Measurements from ENCODE around the gene NAA38. TPM values are rescaled to one million over a fixed set of nuclear protein-coding genes. Genes with fewer than 3 reads are reported as not detected.

The NAA38 gene
- total RNA-seq, 1 experiment from 2014 or later = 50.2 TPM

DNA sequence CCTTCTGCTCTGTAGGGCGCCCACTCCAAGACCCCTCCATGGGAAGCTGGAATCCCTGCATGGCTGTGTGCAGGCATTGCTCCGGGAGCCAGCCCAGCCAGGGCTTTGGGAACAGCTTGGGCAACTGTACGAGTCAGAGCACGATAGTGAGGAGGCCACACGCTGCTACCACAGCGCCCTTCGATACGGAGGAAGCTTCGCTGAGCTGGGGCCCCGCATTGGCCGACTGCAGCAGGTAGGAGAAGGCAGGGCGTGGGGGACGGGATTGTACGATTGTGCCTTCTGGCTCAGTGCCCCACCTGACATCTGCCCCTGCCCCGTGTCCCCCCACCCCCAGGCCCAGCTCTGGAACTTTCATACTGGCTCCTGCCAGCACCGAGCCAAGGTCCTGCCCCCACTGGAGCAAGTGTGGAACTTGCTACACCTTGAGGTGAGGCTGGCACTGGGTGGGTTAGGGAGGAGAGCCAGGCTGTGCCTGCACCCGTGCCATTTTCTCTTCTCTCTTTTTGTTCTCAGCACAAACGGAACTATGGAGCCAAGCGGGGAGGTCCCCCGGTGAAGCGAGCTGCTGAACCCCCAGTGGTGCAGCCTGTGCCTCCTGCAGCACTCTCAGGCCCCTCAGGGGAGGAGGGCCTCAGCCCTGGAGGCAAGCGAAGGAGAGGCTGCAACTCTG is 11.2 kb downstream of the NAA38 start:
- peak overlapping the region in 1 of 2 experiments; percentile 35; a peak in 1 of 5 replicates for H3K4me3 Mint-ChIP-seq
- H3K4me2 ChIP-seq (ENCODE audit: insufficient read depth, insufficient read length, low read length) = no peak overlapping the region

More for the DNA sequence above, 11.2 kb downstream of the NAA38 start:
- Histone ChIP-seq H3T11ph (ENCODE audit: low read length) (no peak overlapping the region), H2BK12ac (ENCODE audit: insufficient read length, low read depth, low read length) (no peak overlapping the region), H3K9ac (ENCODE audit: extremely low read depth, insufficient read length, low read length) (no peak overlapping the region), H2BK120ac (ENCODE audit: low read depth, low read length, poor library complexity, severe bottlenecking) (no peak overlapping the region), H2AK5ac (ENCODE audit: insufficient read length, low read length) (no peak overlapping the region), H3K9me3 (ENCODE audit: control insufficient read depth, low read depth, low read length) (no peaks in the 10 kb centered on the region), H3K79me2 (ENCODE audit: insufficient read depth, low read length) (no peaks in the 10 kb centered on the region), H2BK5ac (ENCODE audit: insufficient read length, low read length) (no peak overlapping the region), H3K56ac (ENCODE audit: insufficient read length, low read depth, low read length) (no peak overlapping the region), H4K5ac (ENCODE audit: insufficient read length, low read depth, low read length) (no peak overlapping the region), H2BK15ac (ENCODE audit: low read depth, low read length) (no peak overlapping the region), H3K27me3 (ENCODE audit: insufficient read depth, low read length) (peaks cover 3% of the 10 kb centered on the region; the same call in 1 of the 2 replicates), H3K18ac (ENCODE audit: insufficient read length, low read depth, low read length) (no peak overlapping the region), H2AFZ (ENCODE audit: low read length) (no peak overlapping the region), H3K23ac (ENCODE audit: insufficient read length, low read depth, low read length) (no peak overlapping the region), H3K4ac (ENCODE audit: low read depth, low read length) (no peak overlapping the region), H3K4me1 (ENCODE audit: insufficient read depth, low read length) (no peaks in the 10 kb centered on the region), H3K14ac (ENCODE audit: insufficient read depth, low read length) (no peak overlapping the region), H3K27ac (ENCODE audit: insufficient read length, low read depth, low read length) (no peak overlapping the region), H3K23me2 (ENCODE audit: insufficient read length, low read depth, low read length, poor library complexity, severe bottlenecking) (peaks cover 29% of the 10 kb centered on the region), H4K8ac (replicated peaks; ENCODE audit: insufficient read length, low read depth, low read length) (no peak overlapping the region), H4K20me1 (ENCODE audit: control insufficient read depth, insufficient read depth, insufficient read length) (no peaks in the 10 kb centered on the region), H4K91ac (ENCODE audit: insufficient read length, low read depth, low read length) (no peak overlapping the region), H3K79me1 (ENCODE audit: insufficient read depth, low read depth, low read length, poor library complexity, severe bottlenecking) (no peaks in the 10 kb centered on the region), H2BK20ac (ENCODE audit: low read depth, low read length, poor library complexity, severe bottlenecking) (no peak overlapping the region)
- no peak overlapping the region for H3K27ac Mint-ChIP-seq
- no peaks in the 10 kb centered on the region; a peak in 1 of 5 replicates for H3K9me3 Mint-ChIP-seq
- DNase-seq = no peak
- H3K27me3 Mint-ChIP-seq (ENCODE audit: low read depth) = peaks cover 8% of the 10 kb centered on the region
- peaks cover 2 to 31% (median 31%) of the 10 kb centered on the region in 3 experiments; a peak in 6 of 7 replicates for H3K36me3 Mint-ChIP-seq (ENCODE audit: insufficient read depth in 1 of 3, low read depth in 3 of 3)
- H3K4me1 Mint-ChIP-seq = peaks cover 11 to 27% of the 10 kb centered on the region in 2 experiments
- no peak for TF ChIP-seq CTCF (conservative IDR thresholded peaks at IDR 0.05)
- WGBS (ENCODE audit: extremely low coverage, insufficient read length, low lambda C conversion rate) = no CpG with 5 or more reads among the region's 22 CpGs

All from H9 (cell line).